ENCODE measurements around the gene ZNF513.
A peak's percentile ranks its signal among the peaks of the same experiment; 100 is the strongest.

ZNF513 gene

DNA sequence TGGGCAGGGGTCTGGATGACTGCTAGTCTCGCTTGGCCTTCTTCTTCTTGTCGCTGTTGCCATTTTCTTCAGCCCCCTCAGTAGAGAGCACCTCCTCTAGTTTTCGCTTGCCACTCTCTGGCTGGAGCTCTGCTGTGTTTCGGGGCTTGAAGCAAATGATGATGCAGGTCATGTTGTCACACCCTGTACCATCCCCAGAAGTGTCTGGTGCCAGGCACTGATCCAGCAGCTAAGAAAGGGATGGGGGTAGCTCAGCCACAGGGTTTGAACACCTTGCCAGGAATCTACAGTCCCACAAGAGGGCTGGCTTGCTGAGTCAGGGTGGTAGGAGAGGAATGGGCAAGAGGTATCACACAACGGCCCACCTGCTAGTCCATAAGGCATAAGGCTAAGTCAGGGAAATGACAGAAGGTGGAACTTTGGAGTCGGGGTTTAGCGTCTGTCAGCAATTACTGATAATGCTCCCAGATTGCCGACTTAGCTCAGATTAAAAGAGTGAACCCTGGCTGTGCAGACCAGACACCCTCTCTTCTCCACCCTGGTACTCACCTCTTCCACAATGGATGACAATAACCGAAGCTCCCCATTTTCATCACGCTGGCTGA lies 1.1 kb upstream of the ZNF513 start:
- DNase-seq = no peak

DNA sequence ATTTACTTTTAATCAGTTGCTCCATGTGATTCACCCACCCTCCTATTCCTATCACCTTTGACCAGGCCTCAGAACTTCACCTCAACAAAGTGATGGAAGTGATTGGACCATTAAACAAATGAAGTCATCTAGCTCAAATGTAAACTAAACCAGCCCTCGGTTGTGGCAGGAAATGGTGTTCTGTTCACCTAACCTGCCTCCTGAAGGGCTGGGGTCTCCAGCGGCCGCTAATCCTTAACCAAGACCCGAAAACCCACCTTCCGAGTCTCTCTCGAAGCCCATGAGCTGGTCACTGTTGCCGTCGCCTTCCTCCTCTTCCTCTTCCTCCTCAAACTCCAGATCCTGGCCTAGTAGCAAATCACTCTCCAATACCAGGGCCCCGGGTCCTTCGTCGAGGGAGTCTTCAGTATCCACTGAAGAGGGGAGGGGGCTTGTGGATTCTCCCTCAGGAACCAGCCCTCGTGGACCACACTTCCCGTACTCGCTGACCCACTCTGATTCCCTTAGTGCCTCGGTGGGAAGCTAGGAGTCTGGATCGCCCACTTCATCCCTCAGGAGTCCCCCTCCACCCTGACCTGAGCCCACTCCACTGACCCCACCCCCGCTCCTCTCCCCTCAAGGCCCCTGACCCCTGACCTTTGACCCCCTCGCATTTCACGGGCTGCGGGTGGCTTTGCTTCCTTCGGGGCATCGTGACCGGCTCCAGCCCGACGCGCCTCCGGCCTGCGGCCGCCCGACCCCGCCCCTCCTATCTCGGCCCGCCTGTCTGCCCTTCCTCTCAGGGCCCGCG lies 503 bp downstream of the ZNF513 start:
- DNase-seq = peak in 1 of 2 experiments; percentile 37

DNA sequence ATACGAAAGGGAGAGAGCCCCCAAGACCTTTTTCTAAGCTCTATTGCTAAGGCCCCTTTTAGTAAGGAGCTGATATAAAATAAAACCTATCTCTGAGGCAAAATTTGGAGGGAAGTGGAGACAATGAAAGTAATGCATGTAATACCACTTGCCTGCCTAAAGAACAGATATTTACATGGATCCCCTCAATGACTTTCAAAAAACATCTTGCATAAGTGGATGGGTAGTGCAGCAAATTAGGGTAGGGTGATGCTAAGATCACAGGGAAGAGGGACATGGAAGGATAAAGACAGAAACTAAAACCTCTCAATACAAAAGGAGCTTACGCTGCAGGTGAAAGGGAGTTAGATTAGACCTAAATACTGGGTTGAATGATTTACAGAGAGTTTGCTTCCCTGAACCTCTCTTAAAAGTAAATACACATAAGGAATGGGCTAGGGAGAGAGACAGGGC lies 1.1 kb downstream of the ZNF513 start:
- no peak for DNase-seq

GRCh38 chr2:27378809-27379290 lies 1.7 kb downstream of the ZNF513 start:
- DNase-seq = no peak

DNA sequence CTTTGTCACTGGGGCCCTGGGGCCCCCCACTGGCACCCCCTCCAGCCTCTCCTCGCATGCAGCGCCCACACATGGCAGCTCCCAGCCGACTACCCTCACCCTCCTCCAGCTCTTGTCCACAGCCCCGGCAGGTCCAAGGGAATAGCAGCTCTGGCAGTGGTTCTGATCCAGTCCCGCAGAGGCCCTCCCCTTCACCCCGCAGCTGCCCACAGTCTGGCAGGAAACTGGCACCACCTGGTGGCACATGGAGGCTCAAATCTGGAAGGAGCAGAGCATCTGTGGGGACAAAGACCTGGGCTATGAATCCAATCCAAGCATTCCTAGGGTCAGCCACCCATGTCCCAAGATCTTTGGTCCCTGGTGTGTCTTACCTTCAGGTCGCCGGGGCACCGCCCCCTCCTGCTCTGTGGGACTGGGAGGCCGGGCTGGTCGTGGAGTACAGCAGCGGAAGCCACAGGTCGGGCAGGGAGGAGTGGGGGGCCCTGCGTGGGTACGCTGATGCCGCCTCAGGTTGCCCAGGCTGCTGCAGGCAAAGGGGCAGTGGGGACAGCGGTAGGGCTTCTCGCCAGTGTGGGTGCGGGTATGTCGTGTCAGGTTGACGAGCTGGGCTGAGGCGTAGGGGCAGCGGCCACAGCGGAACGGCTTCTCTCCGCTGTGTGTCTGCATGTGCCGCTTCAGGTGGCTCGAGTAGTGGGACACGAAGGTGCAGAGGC lies 2.3 kb downstream of the ZNF513 start:
- no peak for DNase-seq

DNA sequence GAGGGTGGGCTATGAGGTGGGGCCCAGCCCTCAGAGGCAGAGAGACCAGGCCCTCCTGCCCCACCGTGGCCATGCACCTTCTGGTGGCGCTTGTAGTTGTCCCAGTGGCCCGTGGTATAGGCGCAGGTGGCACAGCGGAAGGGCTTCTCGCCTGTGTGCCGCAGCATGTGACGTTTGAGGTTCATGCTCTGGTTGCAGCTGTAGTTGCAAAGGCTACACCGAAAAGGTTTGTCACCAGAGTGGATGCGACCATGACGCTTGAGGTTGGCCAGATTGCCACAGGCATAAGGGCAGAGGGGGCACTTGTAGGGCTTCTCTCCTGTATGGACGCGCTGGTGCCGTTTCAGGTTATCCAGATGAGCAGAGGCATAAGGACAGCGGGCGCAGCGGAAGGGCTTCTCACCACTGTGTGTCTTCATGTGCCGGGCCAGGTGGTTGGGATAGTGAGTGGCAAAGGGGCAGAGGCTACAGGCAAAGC lies 2.9 kb downstream of the ZNF513 start:
- DNase-seq = no peak

DNA sequence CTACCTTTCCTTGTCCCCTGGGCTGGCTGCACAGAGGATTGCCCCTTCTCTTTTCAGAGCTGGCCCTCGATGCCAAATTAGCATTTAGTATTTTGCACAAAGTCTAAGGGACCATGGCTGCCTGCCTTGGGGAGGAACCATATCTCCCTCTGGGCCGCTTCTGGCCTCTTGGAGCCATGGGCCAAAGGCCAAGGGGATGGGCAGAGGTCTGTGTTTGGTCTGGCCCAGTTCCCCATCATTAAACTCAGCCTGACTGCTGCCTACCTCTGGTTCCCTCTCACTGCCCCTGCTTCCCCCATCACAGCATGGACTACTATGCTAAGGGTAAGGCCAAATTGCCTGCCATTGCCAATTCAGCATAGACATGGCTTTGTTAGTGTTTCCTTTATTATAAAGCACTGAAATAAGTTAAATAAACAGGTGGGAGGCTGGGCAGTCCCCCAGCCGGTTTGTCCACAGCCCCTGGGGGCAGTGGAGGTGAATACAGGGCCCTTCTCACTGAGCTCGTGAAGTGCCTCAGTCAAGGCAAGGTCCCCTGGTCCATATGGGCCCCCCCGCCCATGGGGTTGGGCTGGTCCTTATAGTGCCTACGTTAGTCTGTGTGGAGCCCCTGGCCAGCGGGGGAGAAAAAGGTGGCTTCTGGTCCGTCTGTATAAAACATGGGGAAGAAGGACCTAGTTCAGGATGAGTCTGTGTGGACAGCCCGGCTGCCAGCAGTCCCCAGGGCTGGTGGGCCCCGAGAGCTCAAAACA lies 3.5 kb downstream of the ZNF513 start:
- DNase-seq = no peak

- DNase-seq = no peak
Observed at GRCh38 chr2:27376151-27376865, 4.2 kb downstream of the ZNF513 start.

GRCh38 chr2:27375513-27376099 lies 4.9 kb downstream of the ZNF513 start:
- DNase-seq = no peak

GRCh38 chr2:27373567-27373966 lies 7.0 kb downstream of the ZNF513 start:
- DNase-seq = no peak

DNA sequence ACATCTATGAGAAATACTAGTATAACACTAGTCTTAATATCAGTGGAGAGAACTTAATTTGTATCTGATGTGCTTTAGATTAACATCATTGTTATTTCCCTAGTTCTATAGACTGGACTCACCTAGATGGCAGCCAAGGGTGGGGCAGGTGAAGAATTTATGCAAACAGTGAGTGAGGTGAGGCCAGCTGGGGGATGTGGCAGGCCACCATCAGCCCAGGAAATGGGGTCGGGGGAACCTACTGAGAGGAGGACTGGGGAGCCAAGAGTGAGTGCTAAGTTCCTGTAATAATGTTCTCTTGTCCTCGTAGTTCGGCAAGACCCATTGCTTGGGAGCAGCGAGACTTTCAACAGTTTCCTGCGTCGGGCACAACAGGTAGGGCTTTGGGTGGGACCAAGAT lies 7.6 kb downstream of the ZNF513 start:
- DNase-seq = no peak

- DNase-seq = peak in 1 of 2 experiments; percentile 14
Observed at GRCh38 chr2:27370816-27371620, 9.5 kb downstream of the ZNF513 start.

GRCh38 chr2:27370026-27370815 lies 10.3 kb downstream of the ZNF513 start, which contains the start of the genes EIF2B4 and SNX17:
Gene EIF2B4, minus strand, starts transcription at chr2:27370338. Its CDS starts 24 bp downstream, at chr2:27370314.
Gene SNX17, plus strand, starts transcription at chr2:27370616. Its CDS starts 128 bp downstream, at chr2:27370744.
- DNase-seq = peak; percentile 98 to 100

GRCh38 chr2:27369471-27370025 lies 11.0 kb downstream of the ZNF513 start:
- no peak for DNase-seq

GRCh38 chr2:27363933-27364332 lies 16.6 kb downstream of the ZNF513 start:
- DNase-seq = no peak

DNA sequence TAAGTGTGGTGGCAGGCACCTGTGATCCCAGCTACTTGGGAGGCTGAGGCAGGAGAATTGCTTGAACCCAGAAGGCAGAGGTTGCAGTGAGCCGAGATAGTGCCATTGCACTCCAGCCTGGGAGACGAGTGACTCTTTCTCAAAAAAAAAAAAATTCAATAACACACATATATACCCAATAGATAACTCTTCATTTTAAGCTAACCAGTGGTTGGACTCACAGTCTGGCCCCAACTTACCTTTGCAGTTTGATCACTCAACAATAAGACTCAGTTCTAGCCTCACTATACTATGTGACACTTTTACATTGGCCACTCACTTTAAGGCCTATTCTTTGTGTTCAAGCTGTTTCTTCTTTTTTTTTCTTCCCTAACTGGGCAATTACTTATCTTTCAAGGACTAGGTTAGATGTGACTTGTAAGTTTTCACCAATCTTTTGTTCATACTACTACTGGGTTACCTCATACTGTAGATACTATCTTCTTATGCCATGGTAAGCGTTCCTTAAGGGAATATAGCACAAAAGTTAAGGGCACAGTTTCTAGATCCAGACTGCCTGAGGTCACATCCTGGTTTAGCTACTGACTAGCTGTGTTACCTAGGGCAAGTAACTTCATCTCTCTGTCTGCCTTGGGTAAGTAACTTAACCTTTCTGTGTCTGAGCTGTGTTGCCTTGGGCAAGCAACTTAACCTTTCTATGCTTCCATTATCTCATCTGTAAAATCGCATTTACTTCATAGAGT lies 17.7 kb downstream of the ZNF513 start:
- no peak for DNase-seq

GRCh38 chr2:27356382-27357181 lies 24.0 kb downstream of the ZNF513 start, which contains the start of gene GTF3C2:
Gene GTF3C2, minus strand, starts transcription at chr2:27356764. Its CDS starts 13,210 bp downstream, at chr2:27343554.
- peak; percentile 82 to 93 for DNase-seq

GRCh38 chr2:27356056-27356381 lies 24.5 kb downstream of the ZNF513 start:
- DNase-seq = no peak
